ENCODE results near the gene LRP1-AS. TPM values are rescaled to one million over a fixed set of nuclear protein-coding genes. Genes with fewer than 3 reads are reported as not detected.

LRP1-AS gene
- polyA plus RNA-seq, 2 of the 4 experiments (the other 2 are of a cell fraction) = not detected

- ATAC-seq (peak; percentile 70 to 83; a peak in 5 of 6 replicates), DNase-seq (ENCODE audit: low read depth in 1 of 2, low spot score in 1 of 2) (no peak), FAIRE-seq (no peak)
- TF ChIP-seq, protein P1, sequence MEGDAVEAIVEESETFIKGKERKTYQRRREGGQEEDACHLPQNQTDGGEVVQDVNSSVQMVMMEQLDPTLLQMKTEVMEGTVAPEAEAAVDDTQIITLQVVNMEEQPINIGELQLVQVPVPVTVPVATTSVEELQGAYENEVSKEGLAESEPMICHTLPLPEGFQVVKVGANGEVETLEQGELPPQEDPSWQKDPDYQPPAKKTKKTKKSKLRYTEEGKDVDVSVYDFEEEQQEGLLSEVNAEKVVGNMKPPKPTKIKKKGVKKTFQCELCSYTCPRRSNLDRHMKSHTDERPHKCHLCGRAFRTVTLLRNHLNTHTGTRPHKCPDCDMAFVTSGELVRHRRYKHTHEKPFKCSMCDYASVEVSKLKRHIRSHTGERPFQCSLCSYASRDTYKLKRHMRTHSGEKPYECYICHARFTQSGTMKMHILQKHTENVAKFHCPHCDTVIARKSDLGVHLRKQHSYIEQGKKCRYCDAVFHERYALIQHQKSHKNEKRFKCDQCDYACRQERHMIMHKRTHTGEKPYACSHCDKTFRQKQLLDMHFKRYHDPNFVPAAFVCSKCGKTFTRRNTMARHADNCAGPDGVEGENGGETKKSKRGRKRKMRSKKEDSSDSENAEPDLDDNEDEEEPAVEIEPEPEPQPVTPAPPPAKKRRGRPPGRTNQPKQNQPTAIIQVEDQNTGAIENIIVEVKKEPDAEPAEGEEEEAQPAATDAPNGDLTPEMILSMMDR (IDR thresholded peaks at IDR 0.05) = peak; percentile 95; the same call in 1 of the 3 replicates
- TF ChIP-seq JUNB (IDR thresholded peaks at IDR 0.05) = no peak
- no peak for TF ChIP-seq SMC3 (IDR thresholded peaks at IDR 0.05)
- TF ChIP-seq, protein P2, sequence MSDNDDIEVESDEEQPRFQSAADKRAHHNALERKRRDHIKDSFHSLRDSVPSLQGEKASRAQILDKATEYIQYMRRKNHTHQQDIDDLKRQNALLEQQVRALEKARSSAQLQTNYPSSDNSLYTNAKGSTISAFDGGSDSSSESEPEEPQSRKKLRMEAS (IDR thresholded peaks at IDR 0.05) = peak; percentile 51; the same call in 1 of the 2 replicates
- no peak for TF ChIP-seq MYC (IDR thresholded peaks at IDR 0.05; ENCODE audit: borderline replicate concordance, low read length)
- TF ChIP-seq HOXA7 (CRISPR knock-in tag; IDR thresholded peaks at IDR 0.05) = no peak
- TF ChIP-seq ELK1 (IDR thresholded peaks at IDR 0.05; ENCODE audit: low read depth, low read length) = no peak
- no peaks in the 10 kb centered on the region for H3K9me3 ChIP-seq
- H3K27ac ChIP-seq = peak overlapping the region; percentile 92 to 98
- H3K4me3 ChIP-seq = peak overlapping the region; percentile 59
- ChIA-PET CTCF (interaction anchor here (0.6 to 13.4 kb wide), 54 partner anchors 10 to 523 kb away, joined by 3 to 440 read pairs (median 5); partner anchors contain the start of genes HSD17B6, LRP1, MYO1A and NAB2), POLR2A (interaction anchor here (0.6 to 3.5 kb wide), 10 partner anchors 11 to 387 kb away, joined by 5 to 143 read pairs (median 12); partner anchors contain the start of genes LRP1, NAB2, NACA and NEMP1)
- H3K4me1 ChIP-seq = peaks cover 16% of the 10 kb centered on the region
- H3K4me2 ChIP-seq = peak overlapping the region; percentile 98
- WGBS (ENCODE audit: missing lambda C conversion rate) = 58% methylated on average over 9 of the region's 9 CpGs
Measured at GRCh38 chr12:57112492-57113294, 34.7 kb downstream of the LRP1-AS start.

- peaks cover 19% of the 10 kb centered on the region for H3K4me1 ChIP-seq
- no peak for FAIRE-seq
- DNase-seq (ENCODE audit: low read depth in 1 of 2, low spot score in 1 of 2) = peak; percentile 67 to 87
- H3K4me3 ChIP-seq = peak within 1 kb of the TSS; percentile 59
- 1% methylated on average over 12 of the region's 13 CpGs for WGBS (ENCODE audit: missing lambda C conversion rate)
- ATAC-seq = peak; percentile 71 to 78
- H3K9me3 ChIP-seq = no peaks in the 10 kb centered on the region
- peak within 1 kb of the TSS; percentile 92 to 98 for H3K27ac ChIP-seq
- H3K4me2 ChIP-seq = peak within 1 kb of the TSS; percentile 98
- POLR2A ChIA-PET = interaction anchor here (0.6 to 3.5 kb wide), 14 partner anchors 8 to 385 kb away, joined by 3 to 143 read pairs (median 7); partner anchors contain the start of genes LRP1, NAB2, NACA and NEMP1
- CTCF ChIA-PET = interaction anchor here (0.6 to 13.4 kb wide), 45 partner anchors 11 to 521 kb away, joined by 3 to 440 read pairs (median 6); partner anchors contain the start of genes LRP1, MYO1A, NAB2 and NEMP1
- TF ChIP-seq GATA3 (IDR thresholded peaks at IDR 0.05; ENCODE audit: borderline replicate concordance) (no peak), TFCP2L1 (CRISPR knock-in tag; IDR thresholded peaks at IDR 0.05) (0 out of 2 replicates have a peak, but pooled peaks have one; percentile 44), FOSB (CRISPR knock-in tag; IDR thresholded peaks at IDR 0.05) (0 out of 2 replicates have a peak, but pooled peaks have one; percentile 71), POLR2A (IDR thresholded peaks at IDR 0.05; ENCODE audit: low read length) (peak; percentile 37), RCOR1 (IDR thresholded peaks at IDR 0.05; ENCODE audit: low read depth, low read length) (no peak), RFX5 (IDR thresholded peaks at IDR 0.05) (no peak), HOXB5 (CRISPR knock-in tag; IDR thresholded peaks at IDR 0.05) (no peak), HOXA7 (CRISPR knock-in tag; IDR thresholded peaks at IDR 0.05) (no peak), CBX8 (IDR thresholded peaks at IDR 0.05) (no peak), KDM5A (IDR thresholded peaks at IDR 0.05) (no peak), NR3C1 (IDR thresholded peaks at IDR 0.05) (no peak), CEBPB (IDR thresholded peaks at IDR 0.05) (0 out of 4 replicates have a peak, but pooled peaks of 1 of the 2 experiments have one; percentile 8), ZFP36 (IDR thresholded peaks at IDR 0.05; ENCODE audit: borderline replicate concordance, partially characterized antibody) (no peak), ATOH8 (CRISPR knock-in tag; IDR thresholded peaks at IDR 0.05; ENCODE audit: low read depth) (peak; percentile 48; the same call in 1 of the 2 replicates), EHMT2 (IDR thresholded peaks at IDR 0.05; ENCODE audit: low read depth) (no peak), EHF (CRISPR knock-in tag; IDR thresholded peaks at IDR 0.05) (0 out of 2 replicates have a peak, but pooled peaks have one; percentile 38), SMC3 (IDR thresholded peaks at IDR 0.05) (no peak), MYC (IDR thresholded peaks at IDR 0.05; ENCODE audit: borderline replicate concordance, low read length) (peak; percentile 16; the same call in 1 of the 2 replicates), FOSL2 (IDR thresholded peaks at IDR 0.05) (no peak), FOSL2 (CRISPR knock-in tag; IDR thresholded peaks at IDR 0.05) (no peak)
- TF ChIP-seq, protein P1 (IDR thresholded peaks at IDR 0.05) = no peak; the same call in 2 of the 3 replicates
- TF ChIP-seq, protein P3, sequence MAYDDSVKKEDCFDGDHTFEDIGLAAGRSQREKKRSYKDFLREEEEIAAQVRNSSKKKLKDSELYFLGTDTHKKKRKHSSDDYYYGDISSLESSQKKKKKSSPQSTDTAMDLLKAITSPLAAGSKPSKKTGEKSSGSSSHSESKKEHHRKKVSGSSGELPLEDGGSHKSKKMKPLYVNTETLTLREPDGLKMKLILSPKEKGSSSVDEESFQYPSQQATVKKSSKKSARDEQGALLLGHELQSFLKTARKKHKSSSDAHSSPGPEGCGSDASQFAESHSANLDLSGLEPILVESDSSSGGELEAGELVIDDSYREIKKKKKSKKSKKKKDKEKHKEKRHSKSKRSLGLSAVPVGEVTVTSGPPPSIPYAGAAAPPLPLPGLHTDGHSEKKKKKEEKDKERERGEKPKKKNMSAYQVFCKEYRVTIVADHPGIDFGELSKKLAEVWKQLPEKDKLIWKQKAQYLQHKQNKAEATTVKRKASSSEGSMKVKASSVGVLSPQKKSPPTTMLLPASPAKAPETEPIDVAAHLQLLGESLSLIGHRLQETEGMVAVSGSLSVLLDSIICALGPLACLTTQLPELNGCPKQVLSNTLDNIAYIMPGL (CRISPR knock-in tag; IDR thresholded peaks at IDR 0.05; ENCODE audit: borderline replicate concordance) = no peak
- TF ChIP-seq, protein P2 (IDR thresholded peaks at IDR 0.05) = peak; percentile 43
Measured at GRCh38 chr12:57111031-57111734, 36.2 kb downstream of the LRP1-AS start, which contains the start of gene STAT6. TSS of gene STAT6 (minus strand) at chr12:57111362. CDS start at chr12:57108278, 3,084 bp downstream.
